Thyroid gland (tissue), 4 donors: ENCODE results near the gene STEAP1B. TPM values are rescaled to one million over a fixed set of nuclear protein-coding genes. Genes with fewer than 3 reads are reported as not detected.
"Not testable (repeated sequence)": the region's sequence is repeated elsewhere in the genome, so short reads cannot be mapped to it uniquely, and the experiment has no call there.

Source experiments
- DNase-seq, 2 donors: peaks; one replicate each; pipeline ENCODE4 v3.0.0-alpha.2; 2019
- H3K27ac ChIP-seq, 3 donors: fragments of 200-600 bp; sonication (generic); 1 replicate in 2 of 3; 2 replicates in 1 of 3; pipeline ENCODE4 v1.5.1; 2016 to 2019; ENCODE audit warnings: mild to moderate bottlenecking in 1 of 3, moderate library complexity in 1 of 3
- H3K27me3 ChIP-seq: fragments of 200-600 bp; sonication (generic); one replicate; pipeline ENCODE4 v1.5.1; 2019
- H3K36me3 ChIP-seq, 2 donors: fragments of 200-600 bp; sonication (generic); one replicate each; pipeline ENCODE4 v1.5.1; 2016 to 2019
- H3K4me1 ChIP-seq, 2 donors: fragments of 200-600 bp; sonication (generic); one replicate each; pipeline ENCODE4 v1.5.1; 2017 to 2019
- H3K4me3 ChIP-seq, 3 donors: fragments of 200-600 bp; sonication (generic); replicated peaks in 1 of 3; 1 replicate in 2 of 3; 2 replicates in 1 of 3; pipeline ENCODE4 v1.5.1; 2016; ENCODE audit warnings: mild to moderate bottlenecking in 1 of 3
- H3K9me3 ChIP-seq: fragments of 200-600 bp; sonication (generic); one replicate; pipeline ENCODE4 v1.5.1; 2017
- POLR2A ChIP-seq, 2 donors: fragments of 450-650 bp; IDR thresholded peaks; one replicate each; pipeline ENCODE4 v1.6.1; 2017; ENCODE audit warnings: antibody characterized with exemption in 2 of 2, mild to moderate bottlenecking in 2 of 2, moderate library complexity in 1 of 2
- WGBS, 2 donors: methylation state at CpG; one replicate each; pipeline ENCODE4 v1.1.5; 2017; 5-methylcytosine and 5-hydroxymethylcytosine counted together
- intact Hi-C: fragments of 100-400 bp; cut with DNase I; formaldehyde crosslinking; loops from one replicate; pipeline ENCODE4 v1.15.1; 2023
- total RNA-seq, 4 donors: library from RNA; depleted of rRNA; stranded (reverse); fragments of >200 nt; gene quantifications; one replicate each; pipeline ENCODE4 v1.2.3, GENCODE V29; 2016
- TF ChIP-seq, protein P1 (sequence below), 6 experiments: fragments of 200-600 bp in 3 of 6; fragments of 450-650 bp in 3 of 6; sonication (generic) in 3 of 6; IDR thresholded peaks; one replicate each; pipeline ENCODE4 v1.5.1; 2016 to 2019; ENCODE audit warnings: antibody characterized with exemption in 6 of 6, mild to moderate bottlenecking in 2 of 6, inconsistent platforms in 1 of 6, moderate library complexity in 1 of 6

STEAP1B gene
- total RNA-seq: under 1 TPM in 2 of 4 donors, not detected in 2; 0.33 to 0.40 TPM

DNA sequence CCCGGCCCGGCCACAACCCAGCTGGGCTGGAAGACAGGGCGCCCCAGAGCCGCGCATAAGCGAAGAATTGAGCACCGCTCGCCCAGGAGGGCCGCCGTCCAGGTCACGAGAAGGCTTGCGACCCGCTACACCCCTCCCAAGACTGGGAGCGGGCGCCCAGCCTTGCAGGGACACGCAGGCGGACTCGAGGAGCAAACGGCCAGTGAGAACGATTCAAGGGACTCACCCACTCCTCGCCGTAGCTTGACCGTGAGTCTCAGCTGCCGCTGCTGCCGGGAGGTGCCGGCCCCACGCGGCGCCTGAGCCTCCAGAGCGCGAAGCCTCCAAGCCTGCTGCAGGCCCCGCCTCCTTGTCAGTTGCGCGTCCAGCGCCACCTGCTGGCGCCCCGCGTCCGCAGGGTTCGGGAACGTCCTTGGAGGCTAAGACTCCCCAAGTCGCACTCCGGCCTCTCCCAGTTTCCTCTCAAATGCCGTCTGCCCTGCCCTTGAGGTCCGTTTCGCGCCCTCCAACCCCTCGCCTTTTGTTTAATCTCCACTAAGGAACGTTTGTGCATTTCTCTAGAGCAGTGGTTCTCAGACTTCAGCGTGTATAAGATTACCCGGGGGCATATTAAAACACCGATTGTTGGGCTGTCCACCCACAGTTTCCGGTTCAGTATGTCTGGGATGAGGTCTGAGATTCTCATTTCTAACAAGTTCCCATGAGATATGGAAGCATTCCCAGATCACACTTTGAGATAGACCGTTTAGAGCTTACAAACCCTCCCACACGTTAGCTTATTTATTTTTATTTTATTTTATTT lies at the start of gene STEAP1B:
STEAP1B (minus strand) TSS at position 301 of the 802 bp plus-strand sequence. CDS start 5,333 bp downstream, outside the sequence.
- H3K27me3 ChIP-seq, H3K4me1 ChIP-seq, H3K9me3 ChIP-seq, H3K27ac ChIP-seq, intact Hi-C loops, H3K36me3 ChIP-seq, H3K4me3 ChIP-seq: not testable (repeated sequence)
- 18 to 31% methylated on average over 13 to 20 of the region's 55 CpGs for WGBS, 2 donors
- TF ChIP-seq, protein P1, sequence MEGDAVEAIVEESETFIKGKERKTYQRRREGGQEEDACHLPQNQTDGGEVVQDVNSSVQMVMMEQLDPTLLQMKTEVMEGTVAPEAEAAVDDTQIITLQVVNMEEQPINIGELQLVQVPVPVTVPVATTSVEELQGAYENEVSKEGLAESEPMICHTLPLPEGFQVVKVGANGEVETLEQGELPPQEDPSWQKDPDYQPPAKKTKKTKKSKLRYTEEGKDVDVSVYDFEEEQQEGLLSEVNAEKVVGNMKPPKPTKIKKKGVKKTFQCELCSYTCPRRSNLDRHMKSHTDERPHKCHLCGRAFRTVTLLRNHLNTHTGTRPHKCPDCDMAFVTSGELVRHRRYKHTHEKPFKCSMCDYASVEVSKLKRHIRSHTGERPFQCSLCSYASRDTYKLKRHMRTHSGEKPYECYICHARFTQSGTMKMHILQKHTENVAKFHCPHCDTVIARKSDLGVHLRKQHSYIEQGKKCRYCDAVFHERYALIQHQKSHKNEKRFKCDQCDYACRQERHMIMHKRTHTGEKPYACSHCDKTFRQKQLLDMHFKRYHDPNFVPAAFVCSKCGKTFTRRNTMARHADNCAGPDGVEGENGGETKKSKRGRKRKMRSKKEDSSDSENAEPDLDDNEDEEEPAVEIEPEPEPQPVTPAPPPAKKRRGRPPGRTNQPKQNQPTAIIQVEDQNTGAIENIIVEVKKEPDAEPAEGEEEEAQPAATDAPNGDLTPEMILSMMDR (IDR thresholded peaks at IDR 0.05): peak; percentile 18 to 79 (median 50)
- peak; percentile 77 to 80 for DNase-seq

DNA sequence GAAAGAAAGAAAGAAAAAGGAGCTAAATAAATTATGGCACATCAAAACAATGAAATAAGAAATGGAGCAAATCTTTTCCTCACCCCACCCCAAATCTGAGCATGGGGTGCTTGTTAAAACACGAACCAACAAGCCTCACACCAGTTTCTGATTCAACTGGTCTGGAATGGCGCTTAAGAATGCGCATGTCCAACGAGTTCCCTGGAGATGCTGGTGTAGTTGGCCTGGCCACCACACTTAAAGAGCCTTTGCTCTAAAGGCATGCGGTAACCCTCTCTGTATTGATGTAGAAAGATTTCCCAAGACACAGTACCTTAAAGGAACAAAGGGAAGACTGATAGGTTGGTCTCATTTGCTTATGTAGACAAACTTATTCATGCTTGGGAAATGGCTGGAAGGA lies 49.1 kb upstream of the STEAP1B start:
- Histone ChIP-seq H3K27ac (no peak overlapping the region), H3K36me3 (no peaks in the 10 kb centered on the region), H3K9me3 (no peaks in the 10 kb centered on the region), H3K27me3 (no peaks in the 10 kb centered on the region), H3K4me1 (peaks cover 10 to 12% of the 10 kb centered on the region in 2 donors), H3K4me3 (no peak overlapping the region)
- intact Hi-C loops: no loop called here
- WGBS, 2 donors: 79 to 80% methylated on average over 5 of the region's 5 CpGs
- DNase-seq: no peak
- TF ChIP-seq, protein P1 (IDR thresholded peaks at IDR 0.05): no peak
- TF ChIP-seq POLR2A (IDR thresholded peaks at IDR 0.05): no peak

DNA sequence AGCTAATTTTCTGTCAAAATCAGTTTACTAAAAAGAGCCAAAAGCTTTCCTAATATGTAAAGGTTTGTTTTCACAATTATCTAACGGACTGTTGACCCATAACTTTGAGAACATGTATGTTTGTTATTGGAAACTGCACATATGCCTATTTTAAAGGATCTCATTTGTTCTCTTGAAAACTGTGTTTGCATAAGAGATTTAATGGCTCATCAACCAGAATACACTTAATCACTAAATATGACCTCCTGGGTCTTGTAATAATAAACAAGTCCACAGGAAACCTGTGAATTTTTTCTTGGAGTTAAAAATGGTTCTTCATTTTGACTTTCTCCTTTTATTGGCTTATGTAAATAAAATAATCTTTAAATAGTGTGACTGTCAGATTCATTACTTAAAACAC lies 48.3 kb upstream of the STEAP1B start:
- Histone ChIP-seq H3K36me3 (no peaks in the 10 kb centered on the region), H3K4me1 (peaks cover 10 to 12% of the 10 kb centered on the region in 2 donors), H3K27me3 (no peaks in the 10 kb centered on the region), H3K27ac (no peak overlapping the region), H3K4me3 (no peak overlapping the region), H3K9me3 (no peaks in the 10 kb centered on the region)
- 84 to 90% methylated on average over 1 of the region's 1 CpG for WGBS, 2 donors
- intact Hi-C loops: no loop called here
- no peak for DNase-seq
- no peak for TF ChIP-seq POLR2A (IDR thresholded peaks at IDR 0.05)
- TF ChIP-seq, protein P1 (IDR thresholded peaks at IDR 0.05): no peak

DNA sequence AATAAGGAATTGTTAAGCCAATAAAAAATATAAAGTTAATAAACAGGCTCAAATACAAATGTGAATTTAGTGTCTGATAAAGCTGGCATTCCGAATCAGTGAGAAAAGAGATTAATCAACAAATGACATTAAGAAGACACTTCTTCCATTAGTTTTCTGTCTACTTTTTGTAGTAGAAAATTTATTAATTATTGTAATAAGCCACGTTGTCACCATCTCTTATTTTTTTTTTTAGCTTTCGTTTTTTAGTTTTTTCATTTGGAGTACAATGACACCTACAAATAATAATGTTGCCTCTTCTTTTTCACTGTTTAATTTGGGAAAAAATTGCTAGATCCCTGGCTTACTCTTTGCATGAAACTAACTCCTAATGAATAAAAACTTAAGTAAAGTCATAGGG lies 46.8 kb upstream of the STEAP1B start:
- 80 to 84% methylated on average over 3 of the region's 3 CpGs for WGBS, 2 donors
- TF ChIP-seq POLR2A (IDR thresholded peaks at IDR 0.05): no peak
- TF ChIP-seq, protein P1 (IDR thresholded peaks at IDR 0.05): no peak

DNA sequence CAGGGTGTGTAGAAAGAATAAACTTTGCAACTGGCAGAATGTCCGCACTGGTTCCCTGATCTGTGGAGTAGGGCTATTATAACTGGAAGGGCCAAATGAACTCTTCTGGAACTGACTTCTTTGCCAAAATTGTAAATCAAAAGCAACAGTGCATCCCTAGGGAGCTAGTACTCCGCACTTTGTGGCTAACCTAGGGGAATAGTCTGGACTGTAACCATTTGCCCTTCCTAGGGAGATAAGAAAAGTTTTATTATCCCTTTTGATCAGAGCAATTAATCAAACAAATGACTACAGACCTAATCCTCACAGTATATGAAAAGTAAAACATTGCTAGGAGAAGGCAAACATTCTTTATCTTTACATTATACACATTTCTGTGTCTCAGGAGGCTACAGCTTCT lies 45.5 kb upstream of the STEAP1B start:
- DNase-seq: peak in 1 of 2 donors; percentile 14
- intact Hi-C loops: no loop called here
- WGBS, 2 donors: 13 to 30% methylated on average over 2 of the region's 2 CpGs
- no peaks in the 10 kb centered on the region for H3K27me3 ChIP-seq
- TF ChIP-seq POLR2A (IDR thresholded peaks at IDR 0.05): no peak
- TF ChIP-seq, protein P1 (IDR thresholded peaks at IDR 0.05): no peak
- no peak overlapping the region for H3K27ac ChIP-seq
- H3K9me3 ChIP-seq: no peaks in the 10 kb centered on the region
- H3K4me1 ChIP-seq: peaks cover 10 to 11% of the 10 kb centered on the region in 2 donors
- H3K4me3 ChIP-seq: no peak overlapping the region
- no peaks in the 10 kb centered on the region for H3K36me3 ChIP-seq

More for the DNA sequence above, 46.8 kb upstream of the STEAP1B start:
- H3K36me3 ChIP-seq: no peaks in the 10 kb centered on the region
- H3K9me3 ChIP-seq: no peaks in the 10 kb centered on the region
- no peak overlapping the region for H3K27ac ChIP-seq
- H3K4me1 ChIP-seq: peaks cover 10 to 12% of the 10 kb centered on the region in 2 donors
- intact Hi-C loops: no loop called here
- DNase-seq: no peak
- no peaks in the 10 kb centered on the region for H3K27me3 ChIP-seq
- H3K4me3 ChIP-seq: no peak overlapping the region
